ENCODE data around the gene CEMP1. TPM values are rescaled to one million over a fixed set of nuclear protein-coding genes. Genes with fewer than 3 reads are reported as not detected.

Gene CEMP1
- total RNA-seq, 1 experiment from 2014 or later = not detected

GRCh38 chr16:2513405-2514332, 17.5 kb downstream of the CEMP1 start, which contains the start of gene ATP6V0C:
Gene ATP6V0C (plus strand): TSS chr16:2513952. CDS start chr16:2514104, 152 bp downstream.
- Mint-ChIP-seq H3K36me3 (ENCODE audit: insufficient read depth in 1 of 3, low read depth in 3 of 3) (peaks cover 2 to 11% (median 8%) of the 10 kb centered on the region in 3 experiments; a peak in 6 of 7 replicates), H3K27me3 (ENCODE audit: low read depth) (peaks cover 5% of the 10 kb centered on the region), H3K27ac (peak within 1 kb of the TSS; percentile 94 to 98 (median 98)), H3K4me1 (peaks cover 42 to 55% of the 10 kb centered on the region in 2 experiments), H3K4me3 (peak within 1 kb of the TSS; percentile 90 to 91), H3K9me3 (no peaks in the 10 kb centered on the region; a peak in 1 of 5 replicates)
- Histone ChIP-seq H2BK120ac (ENCODE audit: low read depth, low read length, poor library complexity, severe bottlenecking) (no peak within 1 kb of the TSS), H2BK15ac (ENCODE audit: low read depth, low read length) (no peak within 1 kb of the TSS), H3K79me1 (ENCODE audit: insufficient read depth, low read depth, low read length, poor library complexity, severe bottlenecking) (peaks cover 7% of the 10 kb centered on the region), H3K56ac (ENCODE audit: insufficient read length, low read depth, low read length) (no peak within 1 kb of the TSS), H4K20me1 (ENCODE audit: control insufficient read depth, insufficient read depth, insufficient read length) (no peaks in the 10 kb centered on the region), H4K5ac (ENCODE audit: insufficient read length, low read depth, low read length) (no peak within 1 kb of the TSS), H3K9ac (ENCODE audit: extremely low read depth, insufficient read length, low read length) (peak within 1 kb of the TSS; percentile 74), H3K27ac (ENCODE audit: insufficient read length, low read depth, low read length) (no peak within 1 kb of the TSS), H4K8ac (replicated peaks; ENCODE audit: insufficient read length, low read depth, low read length) (no peak within 1 kb of the TSS), H2BK12ac (ENCODE audit: insufficient read length, low read depth, low read length) (no peak within 1 kb of the TSS), H2BK5ac (ENCODE audit: insufficient read length, low read length) (no peak within 1 kb of the TSS), H3K27me3 (ENCODE audit: insufficient read depth, low read length) (no peaks in the 10 kb centered on the region), H3K4me2 (ENCODE audit: insufficient read depth, insufficient read length, low read length) (peak within 1 kb of the TSS; percentile 92), H2AK5ac (ENCODE audit: insufficient read length, low read length) (no peak within 1 kb of the TSS), H3K4me1 (ENCODE audit: insufficient read depth, low read length) (peaks cover 3% of the 10 kb centered on the region; the same call in 1 of the 2 replicates), H3K4ac (ENCODE audit: low read depth, low read length) (no peak within 1 kb of the TSS; the same call in none of the 2 replicates), H4K91ac (ENCODE audit: insufficient read length, low read depth, low read length) (no peak within 1 kb of the TSS), H3K18ac (ENCODE audit: insufficient read length, low read depth, low read length) (peak within 1 kb of the TSS; percentile 89), H3T11ph (ENCODE audit: low read length) (no peak within 1 kb of the TSS), H2BK20ac (ENCODE audit: low read depth, low read length, poor library complexity, severe bottlenecking) (no peak within 1 kb of the TSS), H2AFZ (ENCODE audit: low read length) (no peak within 1 kb of the TSS), H3K23ac (ENCODE audit: insufficient read length, low read depth, low read length) (no peak within 1 kb of the TSS), H3K23me2 (ENCODE audit: insufficient read length, low read depth, low read length, poor library complexity, severe bottlenecking) (peaks cover 16% of the 10 kb centered on the region), H3K9me3 (ENCODE audit: control insufficient read depth, low read depth, low read length) (no peaks in the 10 kb centered on the region), H3K79me2 (ENCODE audit: insufficient read depth, low read length) (peaks cover 36% of the 10 kb centered on the region; the same call in 1 of the 2 replicates), H3K14ac (ENCODE audit: insufficient read depth, low read length) (peak within 1 kb of the TSS; percentile 94)
- DNase-seq = peak; percentile 92
- WGBS (ENCODE audit: extremely low coverage, insufficient read length, low lambda C conversion rate) = no CpG with 5 or more reads among the region's 122 CpGs
- TF ChIP-seq CTCF (conservative IDR thresholded peaks at IDR 0.05) = 0 out of 3 replicates have a peak, but pooled peaks have one; percentile 8
